HG02678 (cell line): ENCODE results near the gene SERPINA1.

ENCODE experiments used
- ATAC-seq: cut with Tn5 transposase; IDR thresholded peaks from one replicate; pipeline ENCODE4 v1.9.1; 2021; ENCODE audit warnings: mild to moderate bottlenecking, moderate library complexity; ENCODE audit not compliant: unreplicated experiment

Gene SERPINA1

DNA sequence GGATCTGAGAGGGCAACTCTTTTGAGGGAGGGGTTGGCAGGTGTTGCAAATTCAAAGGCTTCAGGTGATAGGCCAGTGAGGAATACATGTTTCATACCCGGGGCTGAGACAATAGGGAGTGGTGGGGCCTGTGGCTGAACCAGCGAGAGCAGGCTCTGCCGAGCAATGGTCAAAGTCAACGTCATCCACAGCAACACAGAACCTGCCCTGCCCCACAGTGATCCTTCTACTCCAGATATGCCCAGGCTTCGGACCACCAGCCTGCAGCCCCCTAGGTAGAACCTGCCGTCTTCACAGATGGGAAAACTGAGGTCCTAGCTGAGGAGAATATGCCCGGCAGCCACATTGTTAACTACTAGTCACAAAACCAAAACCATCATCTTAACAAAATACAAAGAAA is 4.1 kb downstream of the SERPINA1 start:
- no peak for ATAC-seq

- no peak for ATAC-seq
Observed at GRCh38 chr14:94383777-94384176, 4.6 kb downstream of the SERPINA1 start.

- ATAC-seq = no peak
Observed at GRCh38 chr14:94382716-94383596, 5.4 kb downstream of the SERPINA1 start.

GRCh38 chr14:94382099-94382715 is 6.2 kb downstream of the SERPINA1 start:
- ATAC-seq = no peak

DNA sequence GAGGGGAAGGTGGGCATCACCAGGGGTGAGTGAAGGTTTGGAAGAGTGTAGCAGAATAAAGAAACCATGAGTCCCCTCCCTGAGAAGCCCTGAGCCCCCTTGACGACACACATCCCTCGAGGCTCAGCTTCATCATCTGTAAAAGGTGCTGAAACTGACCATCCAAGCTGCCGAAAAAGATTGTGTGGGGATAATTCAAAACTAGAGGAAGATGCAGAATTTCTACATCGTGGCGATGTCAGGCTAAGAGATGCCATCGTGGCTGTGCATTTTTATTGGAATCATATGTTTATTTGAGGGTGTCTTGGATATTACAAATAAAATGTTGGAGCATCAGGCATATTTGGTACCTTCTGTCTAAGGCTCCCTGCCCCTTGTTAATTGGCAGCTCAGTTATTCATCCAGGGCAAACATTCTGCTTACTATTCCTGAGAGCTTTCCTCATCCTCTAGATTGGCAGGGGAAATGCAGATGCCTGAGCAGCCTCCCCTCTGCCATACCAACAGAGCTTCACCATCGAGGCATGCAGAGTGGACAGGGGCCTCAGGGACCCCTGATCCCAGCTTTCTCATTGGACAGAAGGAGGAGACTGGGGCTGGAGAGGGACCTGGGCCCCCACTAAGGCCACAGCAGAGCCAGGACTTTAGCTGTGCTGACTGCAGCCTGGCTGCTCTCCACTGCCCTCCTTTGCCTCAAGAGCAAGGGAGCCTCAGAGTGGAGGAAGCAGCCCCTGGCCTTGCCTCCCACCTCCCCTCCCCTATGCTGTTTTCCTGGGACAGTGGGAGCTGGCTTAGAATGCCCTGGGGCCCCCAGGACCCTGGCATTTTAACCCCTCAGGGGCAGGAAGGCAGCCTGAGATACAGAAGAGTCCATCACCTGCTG is 7.0 kb downstream of the SERPINA1 start:
- no peak for ATAC-seq

- no peak for ATAC-seq
Observed at GRCh38 chr14:94380225-94381148, 7.9 kb downstream of the SERPINA1 start.

GRCh38 chr14:94379291-94380224 is 8.8 kb downstream of the SERPINA1 start:
- no peak for ATAC-seq

DNA sequence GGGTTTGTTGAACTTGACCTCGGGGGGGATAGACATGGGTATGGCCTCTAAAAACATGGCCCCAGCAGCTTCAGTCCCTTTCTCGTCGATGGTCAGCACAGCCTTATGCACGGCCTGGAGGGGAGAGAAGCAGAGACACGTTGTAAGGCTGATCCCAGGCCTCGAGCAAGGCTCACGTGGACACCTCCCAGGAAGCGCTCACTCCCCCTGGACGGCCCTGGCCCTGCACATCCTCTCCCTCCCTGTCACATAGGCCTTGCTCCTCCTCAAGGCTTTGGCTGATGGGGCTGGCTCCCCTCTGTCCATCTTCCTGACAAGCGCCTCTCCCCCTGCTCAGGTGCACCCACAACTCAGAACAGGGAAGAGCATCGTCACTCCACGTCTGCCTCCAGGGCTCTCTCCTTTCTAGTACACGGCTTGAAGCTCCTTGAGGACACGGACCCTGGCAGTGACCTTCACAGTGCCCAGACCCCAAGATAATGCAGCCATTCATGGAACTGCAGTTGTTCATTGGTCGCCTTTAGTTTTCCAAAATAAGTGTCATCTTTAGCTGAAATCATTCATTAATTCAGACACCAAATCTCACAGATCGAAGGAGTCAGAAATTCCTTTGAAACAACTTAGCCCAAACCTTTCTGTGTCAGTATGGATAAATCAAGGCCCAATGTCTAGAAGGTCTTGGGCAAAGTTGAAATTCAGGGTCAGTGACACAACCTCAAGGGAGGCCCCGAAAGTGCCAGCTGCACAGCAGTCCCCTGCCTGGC is 9.7 kb downstream of the SERPINA1 start:
- no peak for ATAC-seq

DNA sequence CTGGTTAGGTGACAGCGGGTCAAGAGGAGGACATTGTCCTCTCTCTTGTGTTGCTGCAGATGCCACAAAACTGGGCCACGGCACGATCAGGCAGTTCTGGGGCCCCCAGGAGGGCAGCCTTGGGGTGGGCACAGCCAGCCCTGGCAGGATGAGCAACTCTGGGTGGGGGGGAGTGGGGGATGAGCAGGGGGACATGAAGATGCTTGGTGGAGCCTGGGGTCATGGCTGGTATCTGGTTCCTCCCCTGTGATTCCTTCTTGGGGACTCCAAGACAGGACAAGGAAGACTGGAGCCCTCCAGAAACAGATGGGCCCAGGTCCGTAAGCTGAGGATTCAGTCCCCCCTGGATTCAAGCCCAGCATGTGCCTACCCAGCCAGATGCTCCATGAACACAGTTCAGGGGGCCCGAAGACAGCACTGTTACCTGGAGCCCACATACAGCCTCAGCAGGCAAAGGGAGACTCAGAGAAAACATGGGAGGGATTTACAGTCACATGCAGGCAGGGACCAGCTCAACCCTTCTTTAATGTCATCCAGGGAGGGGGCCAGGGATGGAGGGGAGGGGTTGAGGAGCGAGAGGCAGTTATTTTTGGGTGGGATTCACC is 10.4 kb downstream of the SERPINA1 start:
- ATAC-seq = no peak

DNA sequence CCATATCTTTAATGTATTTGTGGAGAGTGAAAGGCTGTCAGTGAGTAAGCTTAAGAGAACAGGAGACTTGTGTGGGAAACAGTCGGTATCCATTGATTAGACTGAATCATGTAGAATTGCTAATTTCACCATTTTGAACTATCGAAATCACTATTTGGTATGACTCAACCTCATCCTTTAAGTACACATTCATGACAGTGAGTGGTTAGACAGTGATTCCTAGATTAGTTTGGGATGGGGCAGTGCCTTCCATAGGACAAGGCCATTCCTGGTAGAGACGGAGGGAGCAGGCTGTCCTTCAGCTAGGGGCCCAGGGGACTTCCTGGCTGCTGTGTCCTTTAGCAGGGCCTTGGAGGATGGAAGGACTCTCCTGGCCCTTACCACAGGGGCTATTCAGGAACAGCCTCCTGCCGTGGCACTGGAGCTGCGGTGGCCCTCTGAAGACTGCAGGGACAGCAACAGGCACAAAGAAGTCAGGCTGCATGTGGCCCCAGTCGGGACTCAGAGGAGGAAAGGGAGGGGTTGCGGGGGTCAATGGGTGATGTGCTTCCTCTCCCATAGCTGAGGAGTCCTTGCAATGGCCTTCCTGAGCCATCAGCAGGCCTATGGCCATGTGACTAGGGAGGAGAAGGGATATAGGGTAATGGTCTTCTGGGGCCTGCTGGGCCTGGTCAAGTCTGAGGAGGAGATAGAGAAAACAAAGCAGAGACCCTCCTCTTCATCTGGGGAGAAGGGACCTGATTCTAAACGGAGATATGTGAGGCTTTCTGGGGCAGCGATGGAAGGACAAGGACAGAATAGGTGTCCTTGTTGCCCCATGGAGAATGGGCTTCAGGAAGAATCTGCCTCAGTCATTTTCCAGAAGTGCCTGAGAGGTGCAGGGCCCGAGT is 11.2 kb downstream of the SERPINA1 start:
- ATAC-seq = no peak

DNA sequence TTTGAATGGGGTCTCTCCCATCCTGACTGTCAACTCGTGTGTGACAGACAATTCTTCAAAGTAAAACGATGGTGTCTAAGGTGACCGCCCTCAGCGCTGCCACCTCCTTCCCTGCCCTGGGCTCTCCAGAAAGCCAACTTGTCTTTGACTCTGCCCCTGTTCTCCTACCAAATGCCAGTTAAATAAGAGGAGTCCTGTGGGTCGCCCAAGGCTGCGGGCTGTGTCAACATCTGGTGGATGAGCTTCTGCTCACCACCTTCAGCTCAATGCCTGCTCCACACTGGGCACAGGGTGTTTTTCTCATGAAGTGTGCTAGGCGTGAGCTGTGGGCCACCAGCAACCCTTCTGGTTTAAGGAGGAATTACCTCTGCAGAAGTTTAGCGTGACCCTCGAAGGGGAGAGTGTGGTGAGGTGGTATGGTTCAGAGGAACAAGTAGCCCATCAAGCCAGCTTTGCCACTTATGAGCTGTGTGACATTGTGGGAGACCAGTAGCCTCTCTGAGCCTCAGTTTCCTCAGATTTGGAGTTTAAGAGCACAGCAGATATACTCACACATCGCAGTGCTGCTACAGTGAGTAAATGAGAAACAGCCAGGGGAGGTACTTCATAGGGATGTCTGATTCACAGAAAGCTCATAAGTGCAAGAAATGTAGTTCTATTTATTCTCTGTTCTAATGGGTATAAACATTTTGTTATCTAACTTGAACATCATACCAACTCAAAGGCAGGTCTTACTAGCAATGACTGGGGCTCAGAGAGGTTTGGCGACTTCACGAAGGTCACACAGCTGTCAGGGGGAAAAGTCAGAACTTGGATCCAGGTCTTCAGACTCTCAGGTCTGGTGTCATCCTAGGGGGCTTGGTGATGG is 12.1 kb downstream of the SERPINA1 start:
- ATAC-seq = no peak

DNA sequence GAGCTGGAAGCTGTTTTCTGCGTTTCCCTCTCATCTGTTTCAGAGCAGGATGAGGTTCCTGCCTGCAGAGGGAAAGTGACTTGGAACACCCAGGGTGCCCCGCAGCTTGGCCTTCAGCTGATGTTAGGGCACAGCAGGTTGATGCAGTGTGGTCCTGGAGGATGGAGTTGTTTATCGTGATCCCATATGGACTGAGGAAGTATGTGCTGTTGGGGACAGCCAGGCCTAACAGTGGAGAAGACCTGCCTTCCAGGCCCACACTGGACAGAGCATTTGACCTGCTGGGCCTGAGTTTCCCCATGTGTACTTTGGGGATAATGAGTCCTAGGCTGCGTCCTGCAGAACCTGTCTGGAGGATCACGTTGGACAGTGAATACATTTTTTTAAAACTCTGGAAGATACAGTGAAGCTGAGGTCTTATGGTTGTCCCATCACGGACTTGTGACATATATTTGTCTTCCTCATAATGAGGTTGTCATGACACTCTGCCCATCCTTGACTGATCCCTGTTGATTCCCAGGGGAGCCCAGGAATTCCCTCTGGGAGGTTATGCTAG is 12.8 kb downstream of the SERPINA1 start:
- no peak for ATAC-seq

- ATAC-seq = no peak
Observed at GRCh38 chr14:94374749-94375260, 13.6 kb downstream of the SERPINA1 start.

DNA sequence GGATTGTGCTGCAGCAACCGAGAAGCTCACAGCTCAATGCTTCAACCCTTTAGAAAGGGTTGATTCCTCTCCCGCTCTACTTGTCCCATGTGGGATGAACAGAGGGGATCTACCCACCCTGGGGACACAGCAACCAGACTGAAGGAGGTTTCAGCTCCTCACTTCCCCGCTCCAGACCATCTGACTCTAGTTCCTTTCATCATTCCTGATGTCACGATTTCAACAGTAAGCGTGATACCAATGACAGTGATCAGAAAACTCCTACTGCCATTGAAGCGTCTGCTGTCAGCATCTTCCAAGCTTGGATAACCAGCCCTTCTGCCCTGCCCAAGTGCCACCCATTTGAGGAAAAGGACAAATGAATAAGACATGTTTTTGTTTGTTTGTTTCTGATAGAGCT is 14.3 kb downstream of the SERPINA1 start:
- no peak for ATAC-seq

- no peak for ATAC-seq
Observed at GRCh38 chr14:94373708-94374107, 14.7 kb downstream of the SERPINA1 start.
